HEK293 (cell line): ENCODE measurements around the gene SLC35B1.

Experiments
- CTCF ChIA-PET: fragments of 350-600 bp; formaldehyde crosslinking; extraction: SDS; loops from one replicate; lab custom pipeline; 2021; ENCODE audit warnings: antibody characterized with exemption; lab: Yijun Ruan, JAX
- POLR2A ChIA-PET: fragments of 300-600 bp; formaldehyde crosslinking; extraction: SDS; loops from one replicate; lab custom pipeline; 2020; ENCODE audit warnings: antibody characterized with exemption, inconsistent platforms; lab: Yijun Ruan, JAX
- H3K27ac ChIP-seq: fragments of 200-500 bp; sonication (Bioruptor generic); 2 replicates; pipeline ENCODE4 v1.5.1; 2014; ENCODE audit warnings: low read depth, low read length, control low read depth, inconsistent platforms; ENCODE audit errors: extremely low read depth
- H3K36me3 ChIP-seq, 2 experiments: fragments of 200-500 bp in 1 of 2; sonication (Bioruptor generic) in 1 of 2; 1 replicate in 1 of 2; 2 replicates in 1 of 2; pipeline ENCODE4 v1.5.1; 2014 to 2017; ENCODE audit warnings: inconsistent platforms in 2 of 2, low read length in 2 of 2; ENCODE audit not compliant: control insufficient read depth in 2 of 2, insufficient read depth in 1 of 2
- H3K4me1 ChIP-seq: fragments of 200-500 bp; sonication (Bioruptor generic); 2 replicates; pipeline ENCODE4 v1.5.1; 2014; ENCODE audit warnings: mild to moderate bottlenecking, low read length, inconsistent platforms; ENCODE audit not compliant: control insufficient read depth, insufficient read depth
- H3K4me3 ChIP-seq: 2 replicates; pipeline ENCODE4 v1.5.1; 2011; ENCODE audit warnings: low read depth, mild to moderate bottlenecking, control low read depth, low read length, moderate library complexity
- H3K9me3 ChIP-seq: fragments of 200-500 bp; sonication (Bioruptor generic); 2 replicates; pipeline ENCODE4 v1.5.1; 2014; ENCODE audit warnings: low read depth, low read length, inconsistent platforms; ENCODE audit not compliant: control insufficient read depth, insufficient read depth
- GLIS1 ChIP-seq: fragments of 450-650 bp; formaldehyde crosslinking; IDR thresholded peaks from 2 replicates; pipeline ENCODE4 v1.5.1; 2016; ENCODE audit warnings: missing biosample characterization, missing genetic modification characterization
- MEIS1 ChIP-seq: sonication (generic); formaldehyde crosslinking; IDR thresholded peaks from 2 replicates; pipeline ENCODE4 v1.8.1; 2022; ENCODE audit warnings: missing genetic modification reagents, mild to moderate bottlenecking, borderline replicate concordance
- MYNN ChIP-seq: fragments of 450-650 bp; formaldehyde crosslinking; IDR thresholded peaks from 2 replicates; pipeline ENCODE4 v1.5.1; 2016; ENCODE audit warnings: missing biosample characterization, missing genetic modification characterization, borderline replicate concordance
- ZBTB17 ChIP-seq: fragments of 450-650 bp; formaldehyde crosslinking; IDR thresholded peaks from 2 replicates; pipeline ENCODE4 v1.5.1; 2016; ENCODE audit warnings: missing biosample characterization, missing genetic modification characterization
- ZBTB21 ChIP-seq: fragments of 450-650 bp; formaldehyde crosslinking; IDR thresholded peaks from 2 replicates; pipeline ENCODE4 v1.5.1; 2017; ENCODE audit warnings: missing biosample characterization, missing genetic modification characterization
- ZFP3 ChIP-seq: fragments of 450-650 bp; formaldehyde crosslinking; IDR thresholded peaks from 2 replicates; pipeline ENCODE4 v1.5.1; 2016; ENCODE audit warnings: low read depth, missing biosample characterization, missing genetic modification characterization
- ZNF10 ChIP-seq: fragments of 450-650 bp; formaldehyde crosslinking; IDR thresholded peaks from 2 replicates; pipeline ENCODE4 v1.5.1; 2017; ENCODE audit warnings: missing biosample characterization, missing genetic modification characterization
- ZNF138 ChIP-seq: fragments of 450-650 bp; formaldehyde crosslinking; IDR thresholded peaks from 2 replicates; pipeline ENCODE4 v1.5.1; 2016; ENCODE audit warnings: missing biosample characterization, missing genetic modification characterization, borderline replicate concordance
- ZNF16 ChIP-seq: fragments of 450-650 bp; formaldehyde crosslinking; IDR thresholded peaks from 2 replicates; pipeline ENCODE4 v1.5.1; 2016; ENCODE audit warnings: low read depth, missing biosample characterization, missing genetic modification characterization
- ZNF341 ChIP-seq: fragments of 450-650 bp; formaldehyde crosslinking; IDR thresholded peaks from 2 replicates; pipeline ENCODE4; 2016; ENCODE audit warnings: low read depth, missing biosample characterization, missing genetic modification characterization
- ZNF521 ChIP-seq: fragments of 450-650 bp; formaldehyde crosslinking; IDR thresholded peaks from 2 replicates; pipeline ENCODE4 v1.5.1; 2017; ENCODE audit warnings: missing biosample characterization, mild to moderate bottlenecking, missing genetic modification characterization
- ZNF561 ChIP-seq: fragments of 450-650 bp; IDR thresholded peaks from 2 replicates; pipeline ENCODE4 v1.5.1; 2018; ENCODE audit warnings: missing biosample characterization, missing genetic modification characterization, borderline replicate concordance
- ZNF623 ChIP-seq: fragments of 450-650 bp; formaldehyde crosslinking; IDR thresholded peaks from 2 replicates; pipeline ENCODE4 v1.5.1; 2016; ENCODE audit warnings: missing biosample characterization, missing genetic modification characterization
- ZNF658 ChIP-seq: fragments of 450-650 bp; formaldehyde crosslinking; IDR thresholded peaks from 2 replicates; pipeline ENCODE4; 2016; ENCODE audit warnings: missing biosample characterization, missing genetic modification characterization
- ZNF777 ChIP-seq: fragments of 450-650 bp; formaldehyde crosslinking; IDR thresholded peaks from 2 replicates; pipeline ENCODE4 v1.5.1; 2017; ENCODE audit warnings: missing biosample characterization, missing genetic modification characterization, borderline replicate concordance
- TF ChIP-seq, protein P1 (sequence below): fragments of 450-650 bp; formaldehyde crosslinking; IDR thresholded peaks from 2 replicates; pipeline ENCODE4 v1.5.1; 2016; ENCODE audit warnings: missing biosample characterization, missing genetic modification characterization, borderline replicate concordance
- TF ChIP-seq, protein P2 (sequence below): fragments of 450-650 bp; formaldehyde crosslinking; IDR thresholded peaks from 2 replicates; pipeline ENCODE4 v1.5.1; 2016; ENCODE audit warnings: missing biosample characterization, missing genetic modification characterization, low read depth
- TF ChIP-seq, protein P3 (sequence below): fragments of 450-650 bp; formaldehyde crosslinking; IDR thresholded peaks from 2 replicates; pipeline ENCODE4 v1.5.1; 2017; ENCODE audit warnings: missing biosample characterization, missing genetic modification characterization
- TF ChIP-seq, protein P4 (sequence below): fragments of 450-650 bp; formaldehyde crosslinking; IDR thresholded peaks from 2 replicates; pipeline ENCODE4 v1.5.1; 2016; ENCODE audit warnings: missing biosample characterization, missing genetic modification characterization

Gene SLC35B1

DNA sequence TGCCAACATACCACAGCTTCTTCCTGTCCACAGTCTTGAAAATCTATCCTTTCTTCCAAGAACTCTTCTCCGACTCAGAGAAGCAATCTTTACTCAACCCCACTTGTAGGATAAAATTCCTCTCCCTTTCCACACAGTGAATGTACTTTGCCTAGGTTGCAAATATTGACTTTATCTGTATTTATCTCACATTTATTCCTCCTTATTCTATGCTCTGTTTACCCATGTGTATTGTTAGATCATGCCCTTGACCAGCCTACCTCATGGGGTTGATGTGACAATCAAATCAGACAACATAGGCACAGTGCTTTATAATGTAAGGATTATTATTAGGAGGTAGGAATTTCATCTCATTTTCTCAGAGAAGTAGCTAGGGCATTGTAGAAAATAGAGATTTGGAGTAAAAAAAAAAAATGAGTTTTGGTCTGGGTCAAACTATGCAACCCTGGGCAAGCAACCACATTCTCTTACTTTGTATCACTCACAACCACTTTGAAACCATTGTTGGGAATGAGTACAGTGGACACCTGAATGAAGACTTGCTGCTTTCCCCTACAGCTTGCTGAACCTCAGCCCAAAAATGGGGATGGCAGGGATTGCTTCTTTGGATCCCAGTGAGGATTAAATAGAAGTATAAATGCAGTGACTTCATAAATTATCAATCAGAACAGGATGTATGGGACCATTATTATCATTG is 9.1 kb upstream of the SLC35B1 start (continued):
- TF ChIP-seq, protein P1, sequence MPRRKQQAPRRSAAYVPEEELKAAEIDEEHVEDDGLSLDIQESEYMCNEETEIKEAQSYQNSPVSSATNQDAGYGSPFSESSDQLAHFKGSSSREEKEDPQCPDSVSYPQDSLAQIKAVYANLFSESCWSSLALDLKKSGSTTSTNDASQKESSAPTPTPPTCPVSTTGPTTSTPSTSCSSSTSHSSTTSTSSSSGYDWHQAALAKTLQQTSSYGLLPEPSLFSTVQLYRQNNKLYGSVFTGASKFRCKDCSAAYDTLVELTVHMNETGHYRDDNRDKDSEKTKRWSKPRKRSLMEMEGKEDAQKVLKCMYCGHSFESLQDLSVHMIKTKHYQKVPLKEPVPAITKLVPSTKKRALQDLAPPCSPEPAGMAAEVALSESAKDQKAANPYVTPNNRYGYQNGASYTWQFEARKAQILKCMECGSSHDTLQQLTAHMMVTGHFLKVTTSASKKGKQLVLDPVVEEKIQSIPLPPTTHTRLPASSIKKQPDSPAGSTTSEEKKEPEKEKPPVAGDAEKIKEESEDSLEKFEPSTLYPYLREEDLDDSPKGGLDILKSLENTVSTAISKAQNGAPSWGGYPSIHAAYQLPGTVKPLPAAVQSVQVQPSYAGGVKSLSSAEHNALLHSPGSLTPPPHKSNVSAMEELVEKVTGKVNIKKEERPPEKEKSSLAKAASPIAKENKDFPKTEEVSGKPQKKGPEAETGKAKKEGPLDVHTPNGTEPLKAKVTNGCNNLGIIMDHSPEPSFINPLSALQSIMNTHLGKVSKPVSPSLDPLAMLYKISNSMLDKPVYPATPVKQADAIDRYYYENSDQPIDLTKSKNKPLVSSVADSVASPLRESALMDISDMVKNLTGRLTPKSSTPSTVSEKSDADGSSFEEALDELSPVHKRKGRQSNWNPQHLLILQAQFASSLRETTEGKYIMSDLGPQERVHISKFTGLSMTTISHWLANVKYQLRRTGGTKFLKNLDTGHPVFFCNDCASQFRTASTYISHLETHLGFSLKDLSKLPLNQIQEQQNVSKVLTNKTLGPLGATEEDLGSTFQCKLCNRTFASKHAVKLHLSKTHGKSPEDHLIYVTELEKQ (tag by site-specific recombination), result no peak
- no peak for TF ChIP-seq ZNF16 (tag by site-specific recombination)
- TF ChIP-seq, protein P2, sequence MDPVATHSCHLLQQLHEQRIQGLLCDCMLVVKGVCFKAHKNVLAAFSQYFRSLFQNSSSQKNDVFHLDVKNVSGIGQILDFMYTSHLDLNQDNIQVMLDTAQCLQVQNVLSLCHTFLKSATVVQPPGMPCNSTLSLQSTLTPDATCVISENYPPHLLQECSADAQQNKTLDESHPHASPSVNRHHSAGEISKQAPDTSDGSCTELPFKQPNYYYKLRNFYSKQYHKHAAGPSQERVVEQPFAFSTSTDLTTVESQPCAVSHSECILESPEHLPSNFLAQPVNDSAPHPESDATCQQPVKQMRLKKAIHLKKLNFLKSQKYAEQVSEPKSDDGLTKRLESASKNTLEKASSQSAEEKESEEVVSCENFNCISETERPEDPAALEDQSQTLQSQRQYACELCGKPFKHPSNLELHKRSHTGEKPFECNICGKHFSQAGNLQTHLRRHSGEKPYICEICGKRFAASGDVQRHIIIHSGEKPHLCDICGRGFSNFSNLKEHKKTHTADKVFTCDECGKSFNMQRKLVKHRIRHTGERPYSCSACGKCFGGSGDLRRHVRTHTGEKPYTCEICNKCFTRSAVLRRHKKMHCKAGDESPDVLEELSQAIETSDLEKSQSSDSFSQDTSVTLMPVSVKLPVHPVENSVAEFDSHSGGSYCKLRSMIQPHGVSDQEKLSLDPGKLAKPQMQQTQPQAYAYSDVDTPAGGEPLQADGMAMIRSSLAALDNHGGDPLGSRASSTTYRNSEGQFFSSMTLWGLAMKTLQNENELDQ, result no peak
- TF ChIP-seq ZNF10, result no peak
- no peak for TF ChIP-seq GLIS1 (tag by site-specific recombination)
- TF ChIP-seq ZBTB21 (tag by site-specific recombination), result no peak
- no peak for TF ChIP-seq ZBTB17 (tag by site-specific recombination)
- TF ChIP-seq ZNF623 (tag by site-specific recombination), result no peak
- no peak for TF ChIP-seq ZFP3
- no peak for TF ChIP-seq ZNF658 (tag by site-specific recombination)
- TF ChIP-seq, all 188 proteins: peak for 0

DNA sequence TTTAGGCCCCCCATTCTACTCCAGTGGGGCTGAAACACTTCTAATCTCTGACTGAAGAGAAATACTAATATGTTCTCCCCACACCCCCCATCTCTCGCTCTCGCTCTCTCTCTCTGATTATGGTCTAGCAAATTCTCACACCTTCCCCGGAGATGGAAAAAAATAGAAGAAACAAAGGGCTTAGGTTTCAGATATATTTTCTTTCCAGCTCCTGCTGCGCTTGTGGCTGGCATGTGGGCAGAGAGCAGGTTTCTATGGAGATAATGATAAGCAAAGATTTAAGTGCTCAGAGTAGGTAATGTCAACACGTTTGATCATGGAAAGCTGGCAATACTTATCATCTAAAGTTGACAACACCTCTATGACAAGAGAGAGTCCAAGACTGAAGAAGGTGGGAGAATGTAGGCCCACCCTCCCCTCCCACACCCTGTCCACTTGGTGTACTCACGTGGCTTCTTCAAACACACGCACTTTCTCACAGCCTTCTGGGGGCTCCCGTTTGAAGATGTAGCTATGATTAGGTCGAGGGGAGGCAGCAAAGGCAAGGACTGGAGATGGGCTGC is 8.0 kb upstream of the SLC35B1 start:
- Histone ChIP-seq H3K9me3 (no peaks in the 10 kb centered on the region), H3K36me3 (peaks cover 20 to 57% of the 10 kb centered on the region in 2 experiments), H3K4me1 (no peaks in the 10 kb centered on the region), H3K4me3 (no peak overlapping the region), H3K27ac (no peak overlapping the region)
- POLR2A ChIA-PET, result interaction anchor here (3.6 kb wide), 1 partner anchor 48 kb away, joined by 17 read pairs; the partner anchor contains the start of gene FAM117A
- CTCF ChIA-PET, result interaction anchor here (0.6 to 2.3 kb wide), 5 partner anchors 14 to 146 kb away, joined by 3 to 7 read pairs (median 3); no protein-coding TSS in a partner anchor
- TF ChIP-seq, protein P3, sequence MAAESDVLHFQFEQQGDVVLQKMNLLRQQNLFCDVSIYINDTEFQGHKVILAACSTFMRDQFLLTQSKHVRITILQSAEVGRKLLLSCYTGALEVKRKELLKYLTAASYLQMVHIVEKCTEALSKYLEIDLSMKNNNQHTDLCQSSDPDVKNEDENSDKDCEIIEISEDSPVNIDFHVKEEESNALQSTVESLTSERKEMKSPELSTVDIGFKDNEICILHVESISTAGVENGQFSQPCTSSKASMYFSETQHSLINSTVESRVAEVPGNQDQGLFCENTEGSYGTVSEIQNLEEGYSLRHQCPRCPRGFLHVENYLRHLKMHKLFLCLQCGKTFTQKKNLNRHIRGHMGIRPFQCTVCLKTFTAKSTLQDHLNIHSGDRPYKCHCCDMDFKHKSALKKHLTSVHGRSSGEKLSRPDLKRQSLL, result no peak
- no peak for TF ChIP-seq ZNF561 (tag by site-specific recombination)
- no peak for TF ChIP-seq MYNN (tag by site-specific recombination)
- TF ChIP-seq ZNF777 (tag by site-specific recombination), result no peak
- no peak for TF ChIP-seq ZNF341 (tag by site-specific recombination)
- no peak for TF ChIP-seq ZNF138 (tag by site-specific recombination)
- TF ChIP-seq, protein P4, sequence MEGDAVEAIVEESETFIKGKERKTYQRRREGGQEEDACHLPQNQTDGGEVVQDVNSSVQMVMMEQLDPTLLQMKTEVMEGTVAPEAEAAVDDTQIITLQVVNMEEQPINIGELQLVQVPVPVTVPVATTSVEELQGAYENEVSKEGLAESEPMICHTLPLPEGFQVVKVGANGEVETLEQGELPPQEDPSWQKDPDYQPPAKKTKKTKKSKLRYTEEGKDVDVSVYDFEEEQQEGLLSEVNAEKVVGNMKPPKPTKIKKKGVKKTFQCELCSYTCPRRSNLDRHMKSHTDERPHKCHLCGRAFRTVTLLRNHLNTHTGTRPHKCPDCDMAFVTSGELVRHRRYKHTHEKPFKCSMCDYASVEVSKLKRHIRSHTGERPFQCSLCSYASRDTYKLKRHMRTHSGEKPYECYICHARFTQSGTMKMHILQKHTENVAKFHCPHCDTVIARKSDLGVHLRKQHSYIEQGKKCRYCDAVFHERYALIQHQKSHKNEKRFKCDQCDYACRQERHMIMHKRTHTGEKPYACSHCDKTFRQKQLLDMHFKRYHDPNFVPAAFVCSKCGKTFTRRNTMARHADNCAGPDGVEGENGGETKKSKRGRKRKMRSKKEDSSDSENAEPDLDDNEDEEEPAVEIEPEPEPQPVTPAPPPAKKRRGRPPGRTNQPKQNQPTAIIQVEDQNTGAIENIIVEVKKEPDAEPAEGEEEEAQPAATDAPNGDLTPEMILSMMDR (tag by site-specific recombination), result no peak
- no peak for TF ChIP-seq MEIS1
- TF ChIP-seq ZNF521 (tag by site-specific recombination), result no peak
